Activated CD4-positive, alpha-beta T cell treated with anti-CD3 and anti-CD28 coated beads for 1 hour (primary cell): ENCODE results near the gene PIK3C3.
"Not testable (repeated sequence)": the region's sequence is repeated elsewhere in the genome, so short reads cannot be mapped to it uniquely, and the experiment has no call there.

ENCODE experiments used
- DNase-seq: peaks from one replicate; pipeline ENCODE4 v3.0.0-alpha.2; 2020

PIK3C3 gene

GRCh38 chr18:41966943-41967342, 11.9 kb downstream of the PIK3C3 start:
- DNase-seq = no peak

- DNase-seq = no peak
These were observed 12.6 kb downstream of the PIK3C3 start for GRCh38 chr18:41967680-41968079.

GRCh38 chr18:41969881-41970280, 14.8 kb downstream of the PIK3C3 start:
- no peak for DNase-seq

DNA sequence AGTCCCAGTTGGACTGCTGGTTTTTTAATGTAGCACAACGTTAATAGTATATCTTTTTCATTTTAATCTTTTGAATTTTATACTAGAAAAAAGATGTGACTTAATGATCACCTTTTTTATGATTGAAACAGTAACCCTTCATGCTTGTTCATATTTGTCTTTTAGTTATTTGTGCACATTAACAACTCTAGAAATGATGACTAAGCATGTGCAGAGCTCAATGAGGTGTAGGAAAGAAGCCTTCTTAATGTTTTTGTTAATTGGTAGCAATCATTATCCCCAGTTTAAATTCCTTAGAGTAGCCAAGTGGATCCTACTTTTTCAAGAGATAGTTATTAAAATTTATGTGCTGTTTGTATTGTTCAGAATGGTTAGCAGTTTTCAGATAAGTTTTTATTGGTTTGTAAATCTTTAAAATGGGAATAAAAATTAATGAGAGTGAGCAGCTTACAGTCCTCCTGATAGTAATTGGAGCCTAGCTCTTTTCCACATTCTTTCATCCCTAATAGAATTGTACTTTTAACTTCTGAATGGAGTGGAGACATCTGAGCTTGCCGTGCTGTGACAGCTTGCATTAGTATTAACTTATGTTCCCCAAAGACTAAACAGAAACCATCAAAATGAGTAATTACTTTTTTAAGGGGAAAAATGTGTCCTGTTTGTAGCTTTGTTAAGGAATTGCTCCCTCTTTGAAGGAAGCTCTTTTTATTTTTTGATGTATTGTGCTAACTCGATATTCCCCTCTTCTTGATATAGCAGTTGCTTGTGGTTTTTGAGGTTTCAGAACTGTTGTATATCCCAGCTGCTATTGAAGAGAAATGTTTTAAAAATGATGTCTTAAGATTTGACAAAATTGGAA, 17.3 kb downstream of the PIK3C3 start:
- DNase-seq = no peak

DNA sequence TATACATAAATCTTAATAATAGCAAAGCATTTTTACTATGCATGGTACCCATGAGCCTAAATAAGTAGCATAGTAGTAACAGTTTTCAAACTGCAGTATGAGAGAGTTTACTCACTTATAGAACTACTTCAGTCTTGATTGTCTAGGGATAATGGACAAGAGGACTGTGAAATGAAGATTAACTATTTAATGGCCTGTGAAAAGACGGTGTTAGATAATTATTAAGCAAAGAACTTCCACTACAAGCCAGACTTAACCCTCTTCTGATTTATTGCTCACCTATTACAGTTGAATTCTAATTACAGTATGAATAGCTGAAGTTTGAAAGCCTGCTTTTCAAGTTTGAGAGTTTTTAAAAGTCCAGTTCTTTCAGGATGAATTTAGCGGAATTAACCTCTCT, 18.9 kb downstream of the PIK3C3 start:
- DNase-seq = no peak

DNA sequence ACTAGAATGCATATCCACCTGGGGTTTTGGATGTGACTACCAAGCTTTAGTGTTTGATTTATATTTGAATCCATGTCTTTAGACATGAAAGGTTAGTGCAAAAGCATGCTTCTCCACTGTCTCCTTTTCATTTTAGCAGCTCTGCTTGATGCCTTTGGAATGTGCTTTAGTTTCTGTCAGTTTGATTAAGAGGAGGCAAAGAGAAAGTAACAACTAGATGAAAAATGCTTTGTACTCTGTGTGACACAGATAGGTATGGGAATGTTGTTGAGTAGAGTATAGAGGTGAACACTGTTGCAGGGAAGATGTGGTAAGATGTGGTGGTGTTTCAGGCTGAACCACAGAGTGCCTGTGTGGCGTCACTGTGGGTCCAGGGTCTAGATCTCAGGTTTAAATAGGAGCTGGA, 19.8 kb downstream of the PIK3C3 start:
- DNase-seq = no peak

- DNase-seq = no peak
These were observed 20.2 kb downstream of the PIK3C3 start for GRCh38 chr18:41975284-41975683.

DNA sequence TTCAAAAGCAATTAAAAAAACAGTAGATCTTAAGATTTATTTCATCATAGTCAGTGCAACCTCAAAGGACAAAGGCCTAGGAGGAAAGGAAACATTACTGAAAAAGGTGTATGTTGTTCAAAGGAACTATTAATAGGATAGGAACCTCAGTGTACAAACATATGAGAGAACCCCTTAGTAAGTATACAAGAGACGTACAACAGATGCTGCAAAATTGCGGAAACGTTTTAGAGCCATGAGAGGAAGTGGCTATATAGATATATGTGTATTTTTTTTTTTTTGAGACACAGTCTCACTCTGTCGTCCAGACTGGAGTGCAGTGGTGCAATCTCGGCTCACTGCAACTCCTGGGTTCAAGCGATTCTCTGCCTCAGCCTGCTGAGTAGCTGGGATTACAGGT, 22.2 kb downstream of the PIK3C3 start:
- no peak for DNase-seq

DNA sequence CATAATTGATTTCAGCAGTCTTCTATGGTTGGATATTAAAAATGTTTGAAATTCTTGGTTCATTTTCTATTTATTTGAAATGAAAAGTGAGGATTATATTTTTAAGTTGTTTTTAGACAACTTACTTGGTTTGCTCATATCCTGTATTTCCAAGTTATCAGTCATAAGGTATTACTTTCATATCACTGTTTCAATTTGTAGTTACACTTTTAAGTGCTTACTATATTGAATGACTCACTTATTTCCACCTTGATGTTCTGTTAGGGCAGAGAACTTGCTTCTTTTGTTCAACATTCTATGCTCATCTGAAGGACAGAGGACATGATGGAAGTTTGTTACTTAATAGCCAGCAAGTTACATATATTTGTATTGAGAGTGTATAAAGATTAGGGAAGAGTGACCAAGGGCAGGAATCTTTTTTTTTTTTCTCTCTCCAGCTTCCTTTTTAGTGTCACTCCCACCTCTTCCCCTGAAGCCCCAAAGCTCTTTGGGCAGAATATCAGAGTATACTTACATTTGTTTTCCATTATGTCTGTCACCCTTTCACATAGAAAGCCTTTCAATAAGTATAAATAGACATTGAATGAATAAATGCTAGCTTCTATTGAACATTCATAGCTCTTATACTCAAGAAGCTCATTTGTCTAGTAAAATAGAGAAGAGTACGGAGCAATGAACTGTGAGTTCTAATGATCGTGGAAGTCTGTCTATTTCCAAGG, 28.1 kb downstream of the PIK3C3 start:
- no peak for DNase-seq

- no peak for DNase-seq
These were observed 30.9 kb downstream of the PIK3C3 start for GRCh38 chr18:41985914-41986313.

DNA sequence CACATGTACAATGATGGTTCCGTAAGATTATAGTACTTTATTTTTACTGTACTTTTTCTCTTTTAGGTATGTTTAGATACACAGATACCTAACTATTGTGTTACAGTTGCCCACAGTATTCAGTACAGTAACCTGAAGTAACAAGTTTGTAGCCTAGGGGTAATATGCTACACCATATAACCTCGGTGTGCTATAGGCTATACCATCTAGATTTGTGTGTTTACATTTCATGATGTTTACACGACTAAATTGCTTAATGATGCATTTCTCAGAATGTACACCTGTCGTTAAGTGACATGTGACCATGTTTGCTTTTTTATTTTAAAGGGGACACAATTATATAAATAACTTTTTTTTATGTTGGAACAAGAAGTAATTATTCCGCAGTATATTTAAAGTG, 34.5 kb downstream of the PIK3C3 start:
- no peak for DNase-seq

GRCh38 chr18:41992066-41992465, 37.0 kb downstream of the PIK3C3 start:
- no peak for DNase-seq

DNA sequence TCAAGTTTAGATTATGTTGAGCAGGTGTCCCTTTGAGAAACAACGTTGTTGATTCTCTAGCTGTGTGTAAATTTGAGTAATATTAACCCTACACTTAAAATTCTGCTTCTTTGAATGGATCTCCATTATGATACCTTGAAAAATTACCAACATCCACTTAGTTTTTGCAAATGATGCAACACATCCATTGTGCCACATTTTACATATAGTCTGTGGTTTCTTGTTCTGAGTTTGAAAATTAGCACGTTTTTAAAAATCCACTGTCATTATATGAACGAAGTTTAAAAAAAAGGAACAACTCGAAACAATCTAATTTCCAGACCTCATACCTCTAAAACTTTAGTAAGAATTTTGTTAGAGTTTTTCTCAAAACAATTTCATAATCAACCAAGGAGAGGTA, 37.7 kb downstream of the PIK3C3 start:
- DNase-seq = no peak

- DNase-seq = no peak
These were observed 38.1 kb downstream of the PIK3C3 start for GRCh38 chr18:41993151-41993550.

GRCh38 chr18:41996020-41996419, 41.0 kb downstream of the PIK3C3 start:
- DNase-seq = no peak

DNA sequence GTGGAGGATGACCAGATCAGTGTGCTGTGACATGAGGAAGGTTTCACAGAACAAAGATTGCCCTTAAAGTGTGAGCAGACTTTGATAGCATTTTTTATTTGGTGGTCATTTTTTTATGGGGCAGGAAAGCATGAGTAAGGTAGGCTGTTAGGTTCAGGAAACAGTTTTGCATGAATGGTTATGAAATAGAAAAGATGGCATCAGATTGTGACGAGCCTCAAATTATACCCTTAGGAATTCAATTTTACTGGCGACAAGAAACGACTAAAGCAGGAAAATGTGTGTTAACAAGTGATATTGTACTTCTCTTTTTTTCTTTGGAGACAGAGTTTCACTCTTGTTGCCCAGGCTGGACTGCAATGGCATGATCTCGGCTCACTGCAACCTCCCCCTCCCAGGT, 44.7 kb downstream of the PIK3C3 start:
- DNase-seq = no peak

DNA sequence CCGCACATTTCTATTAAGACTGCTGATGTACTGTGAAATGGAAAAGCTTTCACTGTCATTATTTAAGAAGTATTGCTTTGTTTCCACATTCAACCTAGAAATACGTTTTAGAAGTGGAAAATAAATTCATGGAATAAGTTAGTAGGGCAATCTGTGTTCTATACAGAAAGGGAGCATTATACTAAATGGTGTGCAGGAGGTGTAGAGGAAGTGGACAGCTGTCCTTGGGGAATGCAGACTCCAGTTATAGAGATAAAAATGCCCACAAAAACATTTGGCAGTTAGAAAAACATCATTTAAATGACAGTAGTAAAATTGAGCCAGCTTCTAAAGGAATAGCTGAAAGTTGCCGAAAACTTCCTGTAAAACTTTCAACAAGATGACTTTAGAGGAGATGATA, 46.8 kb downstream of the PIK3C3 start:
- DNase-seq = no peak

- no peak for DNase-seq
These were observed 49.6 kb downstream of the PIK3C3 start for GRCh38 chr18:42004653-42005052.

DNA sequence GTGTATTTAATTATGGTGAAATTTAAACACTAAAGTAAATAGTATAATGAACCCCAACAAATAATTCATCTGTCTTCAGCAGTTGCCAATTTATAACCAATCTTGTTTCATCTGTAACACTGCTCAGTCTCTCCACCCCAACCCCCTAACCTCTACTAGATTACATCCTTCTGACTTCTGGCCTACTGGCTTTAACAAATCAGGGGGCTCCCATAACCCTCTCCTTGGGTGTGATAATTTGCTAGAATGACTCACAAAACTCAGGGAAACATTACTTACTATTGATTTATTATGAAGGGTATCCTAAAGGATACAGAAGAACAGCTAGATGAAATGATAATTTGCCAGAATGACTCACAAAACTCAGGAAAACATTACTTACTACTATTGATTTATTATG, 50.7 kb downstream of the PIK3C3 start:
- no peak for DNase-seq

DNA sequence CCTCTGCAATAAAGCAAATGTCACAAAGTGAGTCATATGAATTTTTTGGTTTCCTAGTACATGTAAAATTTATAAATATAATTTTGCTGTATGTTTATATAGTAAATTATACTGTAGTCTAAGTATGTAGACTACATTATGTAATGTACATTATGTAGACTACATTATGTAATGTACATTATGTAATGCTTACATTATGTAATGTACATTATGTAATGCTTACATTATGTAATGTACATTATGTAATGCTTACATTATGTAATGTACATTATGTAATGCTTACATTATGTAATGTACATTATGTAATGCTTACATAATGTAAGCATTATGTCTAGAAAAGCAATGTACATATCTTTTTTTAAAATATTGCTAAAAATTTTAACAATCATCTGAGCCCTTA, 54.4 kb downstream of the PIK3C3 start:
- DNase-seq = not testable (repeated sequence)

GRCh38 chr18:42011053-42011452, 56.0 kb downstream of the PIK3C3 start:
- DNase-seq = no peak

DNA sequence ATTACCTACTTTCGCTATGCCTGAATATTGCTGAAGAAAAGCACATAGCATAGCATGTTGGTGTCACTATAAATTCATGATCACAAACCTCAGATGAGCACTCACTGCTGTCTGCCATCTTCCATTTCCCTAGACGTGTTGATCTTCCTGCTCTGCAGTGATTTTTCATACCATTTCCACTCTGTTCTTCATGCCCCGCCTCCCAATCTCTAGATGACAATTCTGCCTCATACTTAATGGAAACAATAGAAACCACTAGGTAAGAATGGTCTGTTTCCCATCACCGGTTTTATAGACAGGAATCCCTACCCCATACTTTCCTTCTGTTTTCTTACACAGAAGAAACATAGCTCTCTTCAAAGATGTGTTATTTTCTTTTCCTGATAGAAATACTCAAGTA, 63.8 kb downstream of the PIK3C3 start:
- DNase-seq = no peak

GRCh38 chr18:42024131-42024530, 69.1 kb downstream of the PIK3C3 start:
- no peak for DNase-seq

- no peak for DNase-seq
These were observed 70.5 kb downstream of the PIK3C3 start for GRCh38 chr18:42025491-42025890.
